Measurements from ENCODE around the gene MAOB. TPM values are rescaled to one million over a fixed set of nuclear protein-coding genes. Genes with fewer than 3 reads are reported as not detected.

Gene MAOB
- total RNA-seq, 1 experiment from 2014 or later = not detected

- Histone ChIP-seq H3K79me2 (ENCODE audit: low read length) (no peaks in the 10 kb centered on the region), H3K4me3 (ENCODE audit: low read length) (no peak overlapping the region), H3K36me3 (ENCODE audit: low read depth, low read length) (no peaks in the 10 kb centered on the region), H3K4me1 (ENCODE audit: insufficient read depth, low read length) (peaks cover 4% of the 10 kb centered on the region; the same call in 1 of the 2 replicates), H2AFZ (ENCODE audit: low read length) (no peak overlapping the region), H3K9me3 (ENCODE audit: low read length) (no peaks in the 10 kb centered on the region), H3F3A (ENCODE audit: low read length, unreplicated experiment) (no peaks in the 10 kb centered on the region), H3K27me3 (ENCODE audit: low read length) (no peaks in the 10 kb centered on the region), H4K20me1 (ENCODE audit: low read length) (no peaks in the 10 kb centered on the region), H3K4me2 (ENCODE audit: low read length) (no peak overlapping the region), H3K9ac (ENCODE audit: low read length) (no peak overlapping the region), H3K9me2 (replicated peaks; ENCODE audit: low read length) (no peaks in the 10 kb centered on the region), H3K27ac (ENCODE audit: low read length) (no peak overlapping the region)
- no TSS peak for BruUV-seq (replicated peaks)
- CTCF ChIA-PET = no interaction called here
- DNase-seq (no peak), ATAC-seq (no peak)
- POLR2A ChIA-PET (ENCODE audit: unreplicated experiment) = interaction anchor here (0.7 kb wide), 1 partner anchor 693 kb away, joined by 7 read pairs; no protein-coding TSS in a partner anchor
- intact Hi-C loops (cut with micrococcal nuclease) = no loop called here
- no peak for TF ChIP-seq EZH2phosphoT487 (IDR thresholded peaks at IDR 0.05; ENCODE audit: borderline replicate concordance, low read length)
- no peak for TF ChIP-seq CTCF (conservative IDR thresholded peaks at IDR 0.05; ENCODE audit: low read depth, low read length)
Measured at GRCh38 chrX:43735957-43736356, 146.3 kb downstream of the MAOB start.

GRCh38 chrX:43735534-43735933 is 146.7 kb downstream of the MAOB start:
- Histone ChIP-seq H3K9me3 (ENCODE audit: low read length) (no peaks in the 10 kb centered on the region), H3F3A (ENCODE audit: low read length, unreplicated experiment) (no peaks in the 10 kb centered on the region), H3K4me1 (ENCODE audit: insufficient read depth, low read length) (peaks cover 4% of the 10 kb centered on the region; the same call in 1 of the 2 replicates), H2AFZ (ENCODE audit: low read length) (no peak overlapping the region), H3K9ac (ENCODE audit: low read length) (no peak overlapping the region), H3K4me2 (ENCODE audit: low read length) (no peak overlapping the region), H3K9me2 (replicated peaks; ENCODE audit: low read length) (no peaks in the 10 kb centered on the region), H3K27ac (ENCODE audit: low read length) (no peak overlapping the region), H4K20me1 (ENCODE audit: low read length) (no peaks in the 10 kb centered on the region), H3K36me3 (ENCODE audit: low read depth, low read length) (no peaks in the 10 kb centered on the region), H3K27me3 (ENCODE audit: low read length) (no peaks in the 10 kb centered on the region), H3K4me3 (ENCODE audit: low read length) (no peak overlapping the region), H3K79me2 (ENCODE audit: low read length) (no peaks in the 10 kb centered on the region)
- ATAC-seq = no peak
- ChIA-PET POLR2A (ENCODE audit: unreplicated experiment) (interaction anchor here (0.7 kb wide), 1 partner anchor 694 kb away, joined by 7 read pairs; no protein-coding TSS in a partner anchor), CTCF (no interaction called here)
- no peak for TF ChIP-seq EZH2 (IDR thresholded peaks at IDR 0.05; ENCODE audit: low read length, unreplicated experiment)
- no peak for TF ChIP-seq EZH2phosphoT487 (IDR thresholded peaks at IDR 0.05; ENCODE audit: borderline replicate concordance, low read length)
- TF ChIP-seq CTCF (conservative IDR thresholded peaks at IDR 0.05; ENCODE audit: low read depth, low read length) = no peak
- BruUV-seq (replicated peaks) = no TSS peak
- DNase-seq = no peak
- intact Hi-C loops (cut with micrococcal nuclease) = no loop called here

- no peaks in the 10 kb centered on the region for H3F3A ChIP-seq (ENCODE audit: low read length, unreplicated experiment)
- no TSS peak for BruUV-seq (replicated peaks)
- ATAC-seq = no peak
- H2AFZ ChIP-seq (ENCODE audit: low read length) = no peak overlapping the region
- no peaks in the 10 kb centered on the region for H3K9me3 ChIP-seq (ENCODE audit: low read length)
- CTCF ChIA-PET = no interaction called here
- no peaks in the 10 kb centered on the region for H3K27me3 ChIP-seq (ENCODE audit: low read length)
- no peaks in the 10 kb centered on the region for H3K36me3 ChIP-seq (ENCODE audit: low read depth, low read length)
- no peak for DNase-seq
- H4K20me1 ChIP-seq (ENCODE audit: low read length) = no peaks in the 10 kb centered on the region
- no peak overlapping the region for H3K27ac ChIP-seq (ENCODE audit: low read length)
- intact Hi-C loops (cut with micrococcal nuclease) = no loop called here
- H3K4me1 ChIP-seq (ENCODE audit: insufficient read depth, low read length) = peaks cover 4% of the 10 kb centered on the region; the same call in 1 of the 2 replicates
- H3K4me3 ChIP-seq (ENCODE audit: low read length) = no peak overlapping the region
- no peaks in the 10 kb centered on the region for H3K79me2 ChIP-seq (ENCODE audit: low read length)
- no peak for TF ChIP-seq EZH2 (IDR thresholded peaks at IDR 0.05; ENCODE audit: low read length, unreplicated experiment)
- H3K9me2 ChIP-seq (replicated peaks; ENCODE audit: low read length) = no peaks in the 10 kb centered on the region
- H3K4me2 ChIP-seq (ENCODE audit: low read length) = no peak overlapping the region
- POLR2A ChIA-PET (ENCODE audit: unreplicated experiment) = no interaction called here
- no peak overlapping the region for H3K9ac ChIP-seq (ENCODE audit: low read length)
Measured at GRCh38 chrX:43734444-43734843, 147.8 kb downstream of the MAOB start.

Data from PC-3 (cell line).